ENCODE measurements around the gene NRXN3. TPM values are rescaled to one million over a fixed set of nuclear protein-coding genes. Genes with fewer than 3 reads are reported as not detected.

The NRXN3 gene
- total RNA-seq, 1 donor from 2014 or later = 18.0 TPM

DNA sequence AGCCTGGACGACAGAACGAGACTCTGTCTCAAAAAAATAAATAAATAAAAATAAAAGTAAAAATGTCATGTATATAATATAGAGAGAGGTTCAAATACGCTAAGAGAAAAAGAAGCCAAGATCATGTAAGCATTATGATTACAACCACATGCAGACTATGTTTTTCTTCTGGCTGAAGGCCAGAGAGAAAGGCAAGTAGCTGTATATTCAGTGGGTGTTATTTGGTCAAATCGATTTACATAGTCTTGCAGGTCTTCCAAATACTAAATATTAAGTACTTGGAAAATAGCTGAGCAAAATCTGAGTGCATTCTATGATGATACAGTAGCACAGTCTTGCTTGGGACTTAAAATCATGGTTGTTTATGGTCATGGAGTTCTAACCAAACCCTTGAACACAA lies 1283.1 kb downstream of the NRXN3 start:
- H3K4me1 Mint-ChIP-seq (ENCODE audit: low read depth, unreplicated experiment) = peaks cover 1% of the 10 kb centered on the region
- H3K27ac Mint-ChIP-seq (ENCODE audit: unreplicated experiment) = no peak overlapping the region
- no peak overlapping the region for H2AFZ ChIP-seq (ENCODE audit: low read depth, low read length)
- H3K4me3 Mint-ChIP-seq (ENCODE audit: unreplicated experiment) = no peak overlapping the region
- no peaks in the 10 kb centered on the region for H3K9me3 ChIP-seq (ENCODE audit: insufficient read depth, low read depth, low read length)
- no peak overlapping the region for H3K27ac ChIP-seq (ENCODE audit: low read depth, low read length)
- no peak overlapping the region for H3K9ac ChIP-seq (ENCODE audit: low read length)
- H3K9me3 Mint-ChIP-seq (ENCODE audit: unreplicated experiment) = no peaks in the 10 kb centered on the region
- H3K27me3 ChIP-seq (ENCODE audit: insufficient read depth, low read length) = no peaks in the 10 kb centered on the region
- no peak for FAIRE-seq
- H4K20me1 ChIP-seq (ENCODE audit: insufficient read depth, low read length) = no peaks in the 10 kb centered on the region
- H3K36me3 Mint-ChIP-seq (ENCODE audit: low read depth, unreplicated experiment) = no peaks in the 10 kb centered on the region
- no peaks in the 10 kb centered on the region for H3K27me3 Mint-ChIP-seq (ENCODE audit: low read depth, unreplicated experiment)
- no peaks in the 10 kb centered on the region for H3K79me2 ChIP-seq (ENCODE audit: insufficient read depth, low read length)
- H3K4me3 ChIP-seq (ENCODE audit: insufficient read depth, low read depth, low read length) = no peak overlapping the region
- no peaks in the 10 kb centered on the region for H3K36me3 ChIP-seq (ENCODE audit: insufficient read depth, low read length)
- no peak for TF ChIP-seq EZH2 (IDR thresholded peaks at IDR 0.05; ENCODE audit: insufficient read depth, low read length)
- H3K4me1 ChIP-seq (ENCODE audit: insufficient read depth, low read length) = no peaks in the 10 kb centered on the region
- no peak for DNase-seq (ENCODE audit: low read depth)
- no peak overlapping the region for H3K4me2 ChIP-seq (ENCODE audit: low read length)

DNA sequence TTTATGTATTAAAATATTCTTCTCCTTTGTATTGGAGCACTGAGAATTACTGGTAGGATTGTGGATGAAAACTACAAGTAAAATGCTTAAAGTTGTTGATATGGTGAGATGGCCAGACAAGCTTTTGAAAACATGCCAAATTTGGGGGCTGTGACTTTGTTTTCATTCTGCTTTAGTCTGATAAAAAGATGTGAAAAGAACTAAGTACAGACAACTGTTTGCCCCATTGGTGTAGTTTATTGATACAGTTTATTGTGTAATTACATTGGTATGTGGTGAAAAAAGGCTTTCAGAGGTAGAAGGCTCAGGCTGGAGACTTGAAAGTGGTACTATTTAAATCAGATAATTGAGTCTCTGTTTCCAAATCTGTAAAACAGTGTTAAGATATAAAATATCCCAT lies 1294.3 kb downstream of the NRXN3 start:
- peak overlapping the region; percentile 28 for H3K4me2 ChIP-seq (ENCODE audit: low read length)
- H3K27me3 ChIP-seq (ENCODE audit: insufficient read depth, low read length) = no peaks in the 10 kb centered on the region
- FAIRE-seq (no peak), DNase-seq (ENCODE audit: low read depth) (peak; percentile 46)
- H2AFZ ChIP-seq (ENCODE audit: low read depth, low read length) = no peak overlapping the region
- Mint-ChIP-seq H3K9me3 (ENCODE audit: unreplicated experiment) (no peaks in the 10 kb centered on the region), H3K27ac (ENCODE audit: unreplicated experiment) (peak overlapping the region; percentile 34), H3K4me1 (ENCODE audit: low read depth, unreplicated experiment) (peaks cover 27% of the 10 kb centered on the region), H3K27me3 (ENCODE audit: low read depth, unreplicated experiment) (no peaks in the 10 kb centered on the region), H3K4me3 (ENCODE audit: unreplicated experiment) (no peak overlapping the region), H3K36me3 (ENCODE audit: low read depth, unreplicated experiment) (no peaks in the 10 kb centered on the region)
- no peaks in the 10 kb centered on the region for H3K79me2 ChIP-seq (ENCODE audit: insufficient read depth, low read length)
- no peak for TF ChIP-seq CTCF (IDR thresholded peaks at IDR 0.05; ENCODE audit: insufficient read depth, low read depth, low read length)
- TF ChIP-seq EZH2 (IDR thresholded peaks at IDR 0.05; ENCODE audit: insufficient read depth, low read length) = no peak
- no peak overlapping the region for H3K9ac ChIP-seq (ENCODE audit: low read length)
- no peak overlapping the region for H3K4me3 ChIP-seq (ENCODE audit: insufficient read depth, low read depth, low read length)
- H4K20me1 ChIP-seq (ENCODE audit: insufficient read depth, low read length) = no peaks in the 10 kb centered on the region
- H3K36me3 ChIP-seq (ENCODE audit: insufficient read depth, low read length) = no peaks in the 10 kb centered on the region
- no peaks in the 10 kb centered on the region for H3K9me3 ChIP-seq (ENCODE audit: insufficient read depth, low read depth, low read length)
- H3K27ac ChIP-seq (ENCODE audit: low read depth, low read length) = no peak overlapping the region
- no peaks in the 10 kb centered on the region for H3K4me1 ChIP-seq (ENCODE audit: insufficient read depth, low read length)

DNA sequence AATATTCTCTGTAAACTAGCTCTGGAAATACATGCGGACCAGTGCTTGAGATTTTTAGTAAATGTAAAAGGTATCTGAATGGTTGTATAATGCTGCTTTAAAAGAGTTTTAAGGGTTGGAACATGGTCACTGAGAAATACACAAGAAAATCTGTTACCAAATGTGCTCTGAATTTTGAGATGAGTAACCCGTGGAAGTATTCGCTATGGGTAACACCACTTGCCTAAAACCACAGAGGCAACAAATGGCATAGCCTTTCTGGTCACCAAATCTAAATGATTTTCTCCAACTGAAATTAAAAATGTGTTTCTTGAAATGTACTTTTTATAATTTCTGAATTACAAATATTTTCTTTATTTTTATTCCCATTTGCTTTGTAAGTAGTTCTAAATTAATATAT lies 1295.5 kb downstream of the NRXN3 start:
- peak; percentile 21 for DNase-seq (ENCODE audit: low read depth)
- Histone ChIP-seq H3K9ac (ENCODE audit: low read length) (no peak overlapping the region), H3K4me2 (ENCODE audit: low read length) (no peak overlapping the region), H2AFZ (ENCODE audit: low read depth, low read length) (no peak overlapping the region), H3K36me3 (ENCODE audit: insufficient read depth, low read length) (no peaks in the 10 kb centered on the region), H3K27me3 (ENCODE audit: insufficient read depth, low read length) (no peaks in the 10 kb centered on the region), H3K79me2 (ENCODE audit: insufficient read depth, low read length) (no peaks in the 10 kb centered on the region), H3K9me3 (ENCODE audit: insufficient read depth, low read depth, low read length) (no peaks in the 10 kb centered on the region), H3K4me1 (ENCODE audit: insufficient read depth, low read length) (no peaks in the 10 kb centered on the region), H4K20me1 (ENCODE audit: insufficient read depth, low read length) (no peaks in the 10 kb centered on the region), H3K4me3 (ENCODE audit: insufficient read depth, low read depth, low read length) (no peak overlapping the region), H3K27ac (ENCODE audit: low read depth, low read length) (no peak overlapping the region)
- no peak for TF ChIP-seq EZH2 (IDR thresholded peaks at IDR 0.05; ENCODE audit: insufficient read depth, low read length)
- no peak for TF ChIP-seq CTCF (IDR thresholded peaks at IDR 0.05; ENCODE audit: insufficient read depth, low read depth, low read length)
- H3K4me3 Mint-ChIP-seq (ENCODE audit: unreplicated experiment) = no peak overlapping the region
- peak overlapping the region; percentile 26 for H3K27ac Mint-ChIP-seq (ENCODE audit: unreplicated experiment)
- H3K27me3 Mint-ChIP-seq (ENCODE audit: low read depth, unreplicated experiment) = no peaks in the 10 kb centered on the region
- H3K4me1 Mint-ChIP-seq (ENCODE audit: low read depth, unreplicated experiment) = peaks cover 30% of the 10 kb centered on the region
- H3K9me3 Mint-ChIP-seq (ENCODE audit: unreplicated experiment) = no peaks in the 10 kb centered on the region
- no peaks in the 10 kb centered on the region for H3K36me3 Mint-ChIP-seq (ENCODE audit: low read depth, unreplicated experiment)
- FAIRE-seq = no peak

All from astrocyte (in vitro differentiated cells and primary cell).